HG03378 (cell line): ENCODE results near the gene OPCML.

Experiments used
- ATAC-seq: cut with Tn5 transposase; IDR thresholded peaks from one replicate; pipeline ENCODE4 v1.9.1; 2021; ENCODE audit warnings: mild to moderate bottlenecking, moderate library complexity; ENCODE audit not compliant: unreplicated experiment

Gene OPCML

DNA sequence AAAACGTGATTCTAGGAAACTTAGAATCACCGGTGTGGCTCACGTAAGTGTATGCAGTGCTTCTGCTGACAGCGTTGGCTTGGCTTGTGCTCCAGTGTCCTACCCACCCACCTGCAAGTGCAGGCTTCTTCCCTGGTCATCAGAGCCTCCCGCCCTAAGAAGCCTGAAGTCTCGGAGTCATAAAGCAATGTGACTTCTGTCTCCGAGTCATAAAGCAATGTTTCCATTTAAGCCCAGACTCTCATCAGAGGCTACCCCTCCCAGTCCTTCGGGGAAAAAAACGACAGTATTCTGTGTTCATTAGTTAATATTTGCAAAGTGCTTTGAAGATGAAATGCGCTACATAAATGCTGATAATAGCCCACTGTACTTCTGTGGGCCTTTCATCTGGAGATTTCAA, 293.8 kb downstream of the OPCML start:
- ATAC-seq = no peak

DNA sequence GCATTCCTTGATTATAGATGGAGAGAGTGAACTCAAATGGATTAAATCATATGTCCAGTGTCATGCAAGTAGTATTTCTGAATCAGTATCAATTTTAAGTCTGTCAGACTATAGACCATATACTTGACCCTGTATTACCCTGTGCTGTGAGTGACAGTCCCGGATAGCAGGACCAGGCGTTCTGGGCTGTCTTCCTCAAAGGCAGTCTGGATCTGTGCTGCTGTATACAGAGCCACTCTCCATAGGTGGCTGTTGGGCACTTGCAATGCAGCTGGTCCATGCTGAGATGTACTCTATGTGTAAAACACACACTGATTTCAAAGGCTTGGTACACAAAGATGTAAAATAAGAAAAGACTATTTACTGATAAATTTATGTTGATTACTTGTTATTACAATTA, 294.3 kb downstream of the OPCML start:
- no peak for ATAC-seq

DNA sequence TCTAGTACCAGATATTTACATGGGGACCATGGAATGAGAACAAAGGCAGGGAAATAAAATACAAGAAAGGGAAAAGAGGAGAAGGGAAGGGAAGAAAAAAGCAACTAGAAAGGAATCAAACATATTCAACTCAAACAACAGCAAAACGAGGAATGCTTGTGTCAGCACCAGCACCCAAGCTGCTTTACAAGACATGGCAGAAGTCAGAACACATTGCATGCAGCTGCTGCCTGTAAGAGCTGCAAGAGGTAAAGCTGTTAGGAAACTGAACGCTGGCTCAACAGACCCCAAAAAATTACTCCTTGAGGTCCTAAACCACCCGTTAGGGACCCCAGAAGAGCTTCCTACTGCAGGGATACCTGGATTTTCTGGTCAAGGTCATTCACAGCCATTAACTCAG, 296.9 kb downstream of the OPCML start:
- ATAC-seq = no peak

GRCh38 chr11:133234883-133235282, 297.4 kb downstream of the OPCML start:
- ATAC-seq = no peak

DNA sequence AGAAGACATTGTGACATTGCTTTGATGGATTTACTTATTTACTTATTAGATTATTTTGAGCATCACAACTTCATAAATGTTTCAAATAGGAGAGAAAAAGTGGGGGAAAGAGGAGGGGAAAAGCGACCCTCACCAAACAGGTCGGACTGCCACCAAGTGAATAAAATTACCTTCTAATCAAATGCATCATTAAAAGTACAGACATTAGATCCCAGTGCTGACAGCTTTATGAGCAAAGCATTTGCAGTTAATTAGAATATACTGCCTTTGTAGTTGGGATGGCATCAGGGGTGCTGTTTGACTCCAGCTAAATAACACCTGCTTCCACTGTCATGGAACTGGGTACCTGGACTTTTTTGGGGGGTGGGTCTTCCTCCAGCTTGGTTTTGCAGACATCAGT, 299.6 kb downstream of the OPCML start:
- ATAC-seq = no peak

DNA sequence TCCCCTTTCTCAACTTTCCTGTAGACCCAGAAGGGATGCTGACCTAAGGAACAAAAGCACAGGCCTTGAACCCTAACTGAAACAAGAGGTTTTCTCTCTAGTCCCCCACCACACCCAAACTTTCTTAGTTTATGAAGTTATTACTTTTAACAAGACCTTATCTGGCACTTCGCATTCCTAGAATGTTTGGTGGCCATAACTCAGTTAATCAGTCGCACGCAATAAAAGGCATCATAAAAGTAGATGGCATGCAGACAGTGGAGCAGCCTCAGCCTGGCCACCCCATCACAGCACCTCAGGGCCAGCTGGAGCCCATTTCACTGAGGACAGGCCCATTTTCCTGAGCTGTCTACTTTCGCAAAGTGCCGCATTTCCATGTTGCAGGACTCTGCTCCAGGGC, 301.9 kb downstream of the OPCML start:
- no peak for ATAC-seq

DNA sequence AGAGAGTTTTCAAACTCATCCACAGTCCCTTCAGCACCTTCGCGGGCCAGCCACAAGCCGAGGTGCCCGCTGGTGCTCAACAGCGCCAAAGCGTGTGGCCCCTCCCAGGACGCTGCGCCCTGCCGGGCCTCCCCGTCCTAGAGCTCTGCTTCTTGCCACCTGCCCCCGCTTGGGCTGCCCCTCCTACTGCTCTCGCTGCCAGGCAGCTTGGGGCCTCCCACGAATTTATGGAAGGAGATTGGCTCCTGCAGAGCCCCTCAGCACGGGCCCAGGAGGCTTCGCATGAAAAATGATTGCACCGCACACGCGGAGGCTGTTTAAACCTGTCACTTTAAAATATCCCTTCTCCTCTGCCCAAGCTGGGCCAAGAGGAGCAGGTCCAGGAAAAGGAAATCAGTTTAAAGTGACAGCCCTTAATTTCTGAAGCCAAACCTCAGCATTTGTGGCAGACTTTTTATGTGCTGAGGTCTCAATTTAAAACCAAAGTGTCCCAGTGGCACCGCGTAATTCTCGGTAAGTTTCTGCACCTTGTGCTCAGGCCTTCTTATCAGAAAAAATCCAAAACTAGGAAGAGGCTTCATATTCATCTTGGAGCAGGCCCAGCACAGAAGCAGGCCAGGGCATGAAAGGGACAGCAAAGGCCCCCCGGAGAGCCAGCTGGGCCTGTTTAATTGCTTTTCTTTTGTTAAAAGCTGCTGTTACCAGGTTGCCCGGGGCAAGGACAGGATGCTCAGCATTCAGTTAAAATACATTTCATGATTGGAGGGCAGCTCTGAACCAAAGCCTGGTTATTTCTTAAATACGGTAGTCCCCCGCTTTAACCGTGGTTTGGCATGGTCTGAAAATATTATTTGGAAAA, 303.6 kb downstream of the OPCML start:
- no peak for ATAC-seq

DNA sequence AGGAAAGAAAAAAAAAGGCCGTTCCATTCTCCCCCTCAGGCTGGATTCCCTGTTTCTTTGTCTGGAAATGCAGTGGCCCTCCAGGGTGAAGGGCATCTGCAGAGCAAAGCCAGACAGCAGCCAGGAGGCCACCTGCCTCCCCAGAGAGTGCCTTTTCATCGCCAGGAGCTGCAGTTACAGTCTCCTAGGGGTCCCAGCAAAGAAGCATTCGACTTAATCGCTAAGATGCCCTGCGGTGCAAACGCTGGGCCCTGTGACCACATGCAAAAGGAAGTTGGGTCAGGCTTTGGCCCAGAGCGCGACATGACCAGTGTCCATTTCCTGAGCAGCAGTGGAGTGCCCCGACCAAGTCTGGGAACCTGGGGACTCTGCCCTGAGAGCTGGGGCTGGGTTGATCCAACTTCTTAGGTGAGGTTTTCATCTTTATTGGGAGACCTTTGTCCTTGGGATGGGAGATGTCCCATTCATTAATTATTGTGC, 304.6 kb downstream of the OPCML start:
- no peak for ATAC-seq

GRCh38 chr11:133224271-133224670, 308.0 kb downstream of the OPCML start:
- ATAC-seq = no peak

GRCh38 chr11:133222425-133223330, 309.6 kb downstream of the OPCML start:
- no peak for ATAC-seq

GRCh38 chr11:133219543-133219942, 312.8 kb downstream of the OPCML start:
- ATAC-seq = no peak

DNA sequence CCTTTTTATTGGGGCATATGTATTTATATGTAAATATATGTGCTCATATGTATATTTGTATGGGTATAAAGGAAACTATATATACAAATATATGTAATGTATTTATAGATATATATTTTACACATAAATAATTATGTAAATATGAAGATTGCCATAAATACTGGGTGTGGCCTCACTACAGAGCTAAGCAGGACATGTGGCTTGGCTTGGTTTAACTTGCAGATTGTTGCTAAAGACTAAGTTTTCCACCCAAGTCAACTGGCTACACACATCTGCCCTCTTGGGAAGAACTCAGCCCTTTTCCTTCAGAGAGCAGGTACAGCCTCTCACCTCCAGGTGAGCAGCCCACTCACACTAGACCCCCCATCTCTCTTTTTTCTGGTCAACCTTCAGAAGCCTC, 315.5 kb downstream of the OPCML start:
- no peak for ATAC-seq

GRCh38 chr11:133215596-133216230, 316.6 kb downstream of the OPCML start:
- no peak for ATAC-seq

GRCh38 chr11:133214646-133215045, 317.7 kb downstream of the OPCML start:
- no peak for ATAC-seq

DNA sequence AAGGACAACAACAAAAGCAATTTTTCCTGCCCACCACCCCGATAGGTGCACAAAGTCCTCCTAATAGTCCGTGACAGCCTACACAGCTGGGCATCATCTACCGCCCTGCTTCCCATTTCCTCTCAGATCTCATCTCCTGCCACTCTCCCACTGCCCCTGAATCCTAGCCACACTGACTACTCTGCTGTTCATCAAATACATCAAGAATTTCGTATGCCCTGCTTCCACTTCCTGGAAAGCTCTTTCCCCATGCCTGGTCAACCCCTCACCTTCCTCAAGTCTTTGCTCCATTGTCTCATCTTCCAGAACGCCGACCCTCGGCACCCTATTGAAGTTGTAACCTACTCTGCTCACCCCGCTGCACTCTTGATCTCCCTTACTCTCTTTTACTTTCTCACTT, 320.1 kb downstream of the OPCML start:
- no peak for ATAC-seq

- ATAC-seq = no peak
Observed at GRCh38 chr11:133207995-133208394, 324.3 kb downstream of the OPCML start.

DNA sequence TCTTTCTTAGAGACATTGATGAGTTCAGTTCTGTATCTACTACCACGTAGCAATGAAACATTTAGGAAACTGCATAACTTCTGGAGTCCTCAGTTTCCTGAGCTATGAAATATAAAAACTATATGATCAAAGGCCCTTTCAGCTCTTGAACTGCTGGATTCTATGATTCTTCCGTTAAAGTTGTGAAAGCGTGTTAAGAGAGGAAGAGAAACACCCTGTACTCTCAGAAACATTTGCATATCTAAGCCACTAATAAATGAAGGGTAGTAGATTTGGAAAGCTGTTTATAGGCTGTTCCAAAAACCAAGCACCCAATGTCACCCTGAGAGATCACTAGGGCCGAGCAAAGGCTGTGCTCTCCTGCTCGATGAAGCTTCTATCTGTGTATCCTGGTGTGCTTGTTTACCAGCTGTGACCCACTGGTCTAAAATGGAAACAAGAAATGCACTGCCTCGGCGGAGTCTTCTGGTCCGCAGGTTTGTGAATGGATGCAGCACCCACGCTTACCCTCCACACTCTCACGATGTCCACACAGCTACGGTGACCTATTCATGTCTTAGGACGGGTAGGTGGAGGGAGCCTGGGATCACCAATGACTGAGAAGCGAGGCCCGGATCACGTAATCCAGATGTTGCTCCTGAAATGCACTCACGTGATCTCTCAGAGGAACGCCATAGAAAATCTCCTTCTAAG, 325.8 kb downstream of the OPCML start:
- no peak for ATAC-seq

DNA sequence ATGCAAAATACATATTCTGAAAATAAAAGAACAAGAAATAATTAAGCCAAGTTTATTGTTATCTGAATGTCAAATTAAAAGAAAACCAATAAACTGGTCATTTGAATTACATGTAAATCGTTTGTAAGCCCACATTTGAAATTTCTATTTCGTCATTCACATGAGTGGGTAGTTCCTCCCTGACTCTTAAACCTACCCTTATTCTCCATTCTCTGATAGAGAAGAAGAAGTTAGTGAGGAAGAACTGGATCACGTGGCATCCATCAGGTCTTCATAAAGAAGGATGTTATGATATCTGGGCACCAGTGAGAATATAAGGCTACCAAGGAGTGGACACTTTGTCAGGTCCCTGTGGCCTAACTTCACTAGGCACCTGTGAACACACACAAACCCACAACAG, 328.1 kb downstream of the OPCML start:
- ATAC-seq = no peak

DNA sequence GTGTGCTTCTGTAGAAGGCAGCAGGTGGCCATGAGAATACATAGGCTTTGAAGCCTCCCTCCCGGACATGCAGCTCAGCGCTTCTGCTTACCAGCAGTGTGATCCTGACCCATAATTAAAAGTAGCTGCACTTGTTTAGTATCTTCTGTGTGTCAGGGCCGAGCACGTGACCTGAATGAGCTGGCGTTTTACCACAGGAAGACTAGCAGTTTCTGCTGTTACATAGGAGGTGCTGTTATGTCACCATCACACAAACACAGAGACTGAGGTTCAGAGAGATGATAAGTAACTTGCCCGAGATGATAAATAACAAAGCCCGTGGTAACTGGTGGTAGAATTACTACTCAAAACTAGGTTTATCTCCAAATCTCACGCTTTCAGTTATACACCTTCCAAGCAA, 329.5 kb downstream of the OPCML start:
- ATAC-seq = no peak

- no peak for ATAC-seq
Observed at GRCh38 chr11:133198438-133198837, 333.9 kb downstream of the OPCML start.

GRCh38 chr11:133197425-133197824, 334.9 kb downstream of the OPCML start:
- no peak for ATAC-seq
